GM18520 (cell line): ENCODE measurements around the gene PNMA6F.
"Not testable (repeated sequence)": the region's sequence is repeated elsewhere in the genome, so short reads cannot be mapped to it uniquely, and the experiment has no call there.

Experiments used
- ATAC-seq: cut with Tn5 transposase; IDR thresholded peaks from one replicate; pipeline ENCODE4 v1.9.1; 2021; ENCODE audit not compliant: unreplicated experiment

Gene PNMA6F

GRCh38 chrX:153336121-153336894 is 14.7 kb upstream of the PNMA6F start:
- no peak for ATAC-seq

- ATAC-seq, result no peak
Measured at GRCh38 chrX:153334654-153335295, 13.2 kb upstream of the PNMA6F start.

GRCh38 chrX:153333821-153334653 is 12.5 kb upstream of the PNMA6F start, which contains the start of gene ZNF275:
TSS of gene ZNF275 (plus strand) at chrX:153334153. CDS start at chrX:153336680, 2,527 bp downstream.
- peak; percentile 85 for ATAC-seq

- ATAC-seq, result no peak
Measured at GRCh38 chrX:153333266-153333665, 11.7 kb upstream of the PNMA6F start.

GRCh38 chrX:153327561-153327960 is 6.0 kb upstream of the PNMA6F start:
- ATAC-seq, result no peak

GRCh38 chrX:153320555-153321184 is 897 bp downstream of the PNMA6F start:
- ATAC-seq, result no peak

- not testable (repeated sequence) for ATAC-seq
Measured at GRCh38 chrX:153320047-153320443, 1.5 kb downstream of the PNMA6F start.

- no peak for ATAC-seq
Measured at GRCh38 chrX:153319295-153320046, 2.1 kb downstream of the PNMA6F start.

GRCh38 chrX:153318811-153319210 is 2.8 kb downstream of the PNMA6F start:
- ATAC-seq, result no peak

GRCh38 chrX:153317996-153318722 is 3.4 kb downstream of the PNMA6F start:
- ATAC-seq, result no peak

GRCh38 chrX:153317306-153317705 is 4.3 kb downstream of the PNMA6F start:
- ATAC-seq, result no peak

GRCh38 chrX:153312842-153313241 is 8.7 kb downstream of the PNMA6F start:
- no peak for ATAC-seq

GRCh38 chrX:153312041-153312440 is 9.5 kb downstream of the PNMA6F start:
- no peak for ATAC-seq

- no peak for ATAC-seq
Measured at GRCh38 chrX:153310901-153311300, 10.7 kb downstream of the PNMA6F start.

GRCh38 chrX:153307276-153308178 is 14.0 kb downstream of the PNMA6F start:
- no peak for ATAC-seq

- ATAC-seq, result no peak
Measured at GRCh38 chrX:153306527-153307115, 14.9 kb downstream of the PNMA6F start.

- ATAC-seq, result no peak
Measured at GRCh38 chrX:153305972-153306371, 15.6 kb downstream of the PNMA6F start.

GRCh38 chrX:153304988-153305736 is 16.4 kb downstream of the PNMA6F start:
- ATAC-seq, result no peak
